Measurements from ENCODE around the gene ENHO. TPM values are rescaled to one million over a fixed set of nuclear protein-coding genes. Genes with fewer than 3 reads are reported as not detected.

ENHO gene
- total and polyA plus RNA-seq, 2 donors (not counting 1 experiment from before 2014, with no cell fraction given), result not detected

- Histone ChIP-seq H3K79me2 (ENCODE audit: control insufficient read depth, insufficient read depth, low read length) (no peaks in the 10 kb centered on the region), H3K36me3 (ENCODE audit: control insufficient read depth, insufficient read depth, low read length) (no peaks in the 10 kb centered on the region), H3K9me3 (ENCODE audit: control insufficient read depth, insufficient read depth, low read depth, low read length) (no peaks in the 10 kb centered on the region), H2AFZ (ENCODE audit: low read length) (no peak overlapping the region), H3K9ac (ENCODE audit: insufficient read depth, low read length) (no peak overlapping the region), H3K4me3 (replicated peaks in 1 of 4; ENCODE audit: control extremely low read depth in 1 of 4, insufficient read depth in 1 of 4, low read depth in 3 of 4, low read length in 4 of 4) (no peak overlapping the region), H3K27ac (ENCODE audit: insufficient read depth, low read length) (no peak overlapping the region), H3K4me2 (ENCODE audit: extremely low read depth, insufficient read depth, low read length) (no peak overlapping the region), H3K4me1 (ENCODE audit: control insufficient read depth, extremely low read depth, insufficient read depth, low read length) (no peaks in the 10 kb centered on the region), H3K27me3 (ENCODE audit: control insufficient read depth, insufficient read depth, low read length) (no peaks in the 10 kb centered on the region), H4K20me1 (ENCODE audit: control insufficient read depth, extremely low read depth, insufficient read depth, low read length) (no peaks in the 10 kb centered on the region)
- TF ChIP-seq CTCF (conservative IDR thresholded peaks at IDR 0.05 in 1 of 2, IDR thresholded peaks at IDR 0.05 in 1 of 2; ENCODE audit: low read depth in 1 of 2, low read length in 2 of 2) (no peak), EZH2 (IDR thresholded peaks at IDR 0.05; ENCODE audit: low read length, missing control alignments) (no peak)
- DNase-seq (ENCODE audit: low read depth in 2 of 2), result no peak
Observed at GRCh38 chr9:34552986-34553385, 30.2 kb upstream of the ENHO start.

GRCh38 chr9:34552606-34552981, 29.8 kb upstream of the ENHO start:
- H3K4me3 ChIP-seq (replicated peaks in 1 of 4; ENCODE audit: control extremely low read depth in 1 of 4, insufficient read depth in 1 of 4, low read depth in 3 of 4, low read length in 4 of 4), result no peak overlapping the region
- no peak overlapping the region for H3K27ac ChIP-seq (ENCODE audit: insufficient read depth, low read length)
- no peaks in the 10 kb centered on the region for H3K4me1 ChIP-seq (ENCODE audit: control insufficient read depth, extremely low read depth, insufficient read depth, low read length)
- H2AFZ ChIP-seq (ENCODE audit: low read length), result no peak overlapping the region
- DNase-seq (ENCODE audit: low read depth in 2 of 2), result no peak
- no peaks in the 10 kb centered on the region for H3K9me3 ChIP-seq (ENCODE audit: control insufficient read depth, insufficient read depth, low read depth, low read length)
- H3K4me2 ChIP-seq (ENCODE audit: extremely low read depth, insufficient read depth, low read length), result no peak overlapping the region
- no peak overlapping the region for H3K9ac ChIP-seq (ENCODE audit: insufficient read depth, low read length)
- H3K79me2 ChIP-seq (ENCODE audit: control insufficient read depth, insufficient read depth, low read length), result no peaks in the 10 kb centered on the region
- no peaks in the 10 kb centered on the region for H3K27me3 ChIP-seq (ENCODE audit: control insufficient read depth, insufficient read depth, low read length)
- TF ChIP-seq EZH2 (IDR thresholded peaks at IDR 0.05; ENCODE audit: low read length, missing control alignments), result no peak
- no peak for TF ChIP-seq CTCF (conservative IDR thresholded peaks at IDR 0.05 in 1 of 2, IDR thresholded peaks at IDR 0.05 in 1 of 2; ENCODE audit: low read depth in 1 of 2, low read length in 2 of 2)
- no peaks in the 10 kb centered on the region for H4K20me1 ChIP-seq (ENCODE audit: control insufficient read depth, extremely low read depth, insufficient read depth, low read length)
- H3K36me3 ChIP-seq (ENCODE audit: control insufficient read depth, insufficient read depth, low read length), result no peaks in the 10 kb centered on the region

GRCh38 chr9:34551751-34552605, 29.2 kb upstream of the ENHO start:
- Histone ChIP-seq H3K27me3 (ENCODE audit: control insufficient read depth, insufficient read depth, low read length) (no peaks in the 10 kb centered on the region), H3K79me2 (ENCODE audit: control insufficient read depth, insufficient read depth, low read length) (no peaks in the 10 kb centered on the region), H3K27ac (ENCODE audit: insufficient read depth, low read length) (no peak overlapping the region), H3K36me3 (ENCODE audit: control insufficient read depth, insufficient read depth, low read length) (no peaks in the 10 kb centered on the region), H3K9ac (ENCODE audit: insufficient read depth, low read length) (no peak overlapping the region), H3K4me3 (replicated peaks in 1 of 4; ENCODE audit: control extremely low read depth in 1 of 4, insufficient read depth in 1 of 4, low read depth in 3 of 4, low read length in 4 of 4) (no peak overlapping the region), H2AFZ (ENCODE audit: low read length) (no peak overlapping the region), H3K9me3 (ENCODE audit: control insufficient read depth, insufficient read depth, low read depth, low read length) (no peaks in the 10 kb centered on the region), H3K4me2 (ENCODE audit: extremely low read depth, insufficient read depth, low read length) (no peak overlapping the region), H4K20me1 (ENCODE audit: control insufficient read depth, extremely low read depth, insufficient read depth, low read length) (no peaks in the 10 kb centered on the region), H3K4me1 (ENCODE audit: control insufficient read depth, extremely low read depth, insufficient read depth, low read length) (no peaks in the 10 kb centered on the region)
- DNase-seq (ENCODE audit: low read depth in 2 of 2), result no peak
- TF ChIP-seq CTCF (conservative IDR thresholded peaks at IDR 0.05 in 1 of 2, IDR thresholded peaks at IDR 0.05 in 1 of 2; ENCODE audit: low read depth in 1 of 2, low read length in 2 of 2) (no peak), EZH2 (IDR thresholded peaks at IDR 0.05; ENCODE audit: low read length, missing control alignments) (no peak)
